ENCODE results near the gene CTRL.

CTRL gene

DNA sequence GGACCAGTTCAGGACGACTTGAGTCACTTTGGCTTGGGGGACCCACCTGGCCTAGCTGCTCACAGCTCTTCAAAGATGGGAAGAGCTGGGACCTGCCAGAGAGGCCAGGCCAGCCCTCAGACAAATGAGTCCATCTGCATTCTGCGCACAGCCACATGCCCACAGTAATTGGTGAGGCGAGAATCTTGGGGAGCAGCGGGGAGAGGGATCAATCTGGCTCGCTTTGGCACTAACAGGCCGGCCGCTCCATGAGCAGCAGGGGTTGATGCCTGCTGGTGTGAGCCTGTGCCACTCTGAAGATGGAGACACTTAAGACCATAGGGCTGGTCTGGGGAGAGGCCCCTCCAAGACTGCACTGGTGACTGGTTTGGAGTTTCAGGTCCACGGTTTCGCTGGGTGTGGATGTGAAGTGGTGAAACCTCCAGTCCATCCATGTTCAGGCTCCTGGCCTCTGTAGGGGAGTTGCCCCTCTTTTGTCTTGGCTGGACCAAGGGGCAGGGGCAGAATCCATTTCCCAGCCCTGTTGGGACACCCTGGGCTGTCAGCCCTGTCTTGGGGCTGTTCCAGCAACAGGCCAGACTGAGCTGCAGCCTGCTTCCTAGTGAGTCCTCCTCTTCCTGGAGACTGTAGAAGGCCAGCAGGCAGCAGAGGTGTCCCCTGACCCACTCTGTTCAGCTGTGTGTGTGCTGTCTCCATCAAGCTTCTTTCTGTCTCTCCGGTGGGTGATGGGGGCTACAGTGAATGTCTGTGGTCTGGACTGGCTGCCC, 7.3 kb downstream of the CTRL start:
- TF ChIP-seq, protein P1, sequence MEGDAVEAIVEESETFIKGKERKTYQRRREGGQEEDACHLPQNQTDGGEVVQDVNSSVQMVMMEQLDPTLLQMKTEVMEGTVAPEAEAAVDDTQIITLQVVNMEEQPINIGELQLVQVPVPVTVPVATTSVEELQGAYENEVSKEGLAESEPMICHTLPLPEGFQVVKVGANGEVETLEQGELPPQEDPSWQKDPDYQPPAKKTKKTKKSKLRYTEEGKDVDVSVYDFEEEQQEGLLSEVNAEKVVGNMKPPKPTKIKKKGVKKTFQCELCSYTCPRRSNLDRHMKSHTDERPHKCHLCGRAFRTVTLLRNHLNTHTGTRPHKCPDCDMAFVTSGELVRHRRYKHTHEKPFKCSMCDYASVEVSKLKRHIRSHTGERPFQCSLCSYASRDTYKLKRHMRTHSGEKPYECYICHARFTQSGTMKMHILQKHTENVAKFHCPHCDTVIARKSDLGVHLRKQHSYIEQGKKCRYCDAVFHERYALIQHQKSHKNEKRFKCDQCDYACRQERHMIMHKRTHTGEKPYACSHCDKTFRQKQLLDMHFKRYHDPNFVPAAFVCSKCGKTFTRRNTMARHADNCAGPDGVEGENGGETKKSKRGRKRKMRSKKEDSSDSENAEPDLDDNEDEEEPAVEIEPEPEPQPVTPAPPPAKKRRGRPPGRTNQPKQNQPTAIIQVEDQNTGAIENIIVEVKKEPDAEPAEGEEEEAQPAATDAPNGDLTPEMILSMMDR (conservative IDR thresholded peaks at IDR 0.05): no peak
- H3K27ac ChIP-seq: peak overlapping the region; percentile 89; the same call in 1 of the 2 replicates

DNA sequence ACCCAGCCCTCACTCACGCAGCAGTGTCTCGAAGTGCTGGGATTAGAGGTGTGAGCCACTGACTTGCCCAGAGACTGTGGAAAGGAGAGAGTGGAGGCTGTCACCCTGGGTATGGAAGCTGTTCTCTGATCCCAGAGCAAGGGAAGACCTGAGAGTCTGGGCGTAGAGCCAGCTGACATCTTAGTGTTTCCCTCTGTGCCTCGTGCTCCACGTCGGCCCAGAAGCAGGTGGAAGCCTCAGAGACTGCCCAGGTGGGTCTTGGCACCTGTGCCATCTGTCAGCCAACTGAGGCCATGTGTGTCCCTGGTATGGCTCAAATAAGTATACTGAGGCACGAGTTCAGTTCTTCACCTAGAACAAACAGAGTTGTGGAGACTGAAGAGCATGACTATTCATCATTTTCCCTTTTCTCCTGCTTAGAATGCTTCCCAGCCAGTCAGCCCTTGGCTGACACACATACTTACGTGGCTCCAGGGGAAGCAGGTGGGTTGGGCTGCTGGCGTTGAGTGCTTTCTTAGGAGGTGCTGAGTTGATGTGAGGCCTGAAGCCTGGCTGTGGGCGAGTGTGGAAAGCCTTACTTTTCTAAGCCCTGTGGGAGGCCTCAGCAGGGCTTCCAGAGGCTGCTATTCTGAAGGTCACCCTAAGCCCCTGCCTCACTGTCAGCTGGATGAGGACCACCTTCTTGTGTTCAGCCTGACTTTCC, 8.1 kb downstream of the CTRL start:
- H3K27ac ChIP-seq: peak overlapping the region; percentile 36; the same call in 1 of the 2 replicates
- TF ChIP-seq, protein P1 (conservative IDR thresholded peaks at IDR 0.05): no peak

DNA sequence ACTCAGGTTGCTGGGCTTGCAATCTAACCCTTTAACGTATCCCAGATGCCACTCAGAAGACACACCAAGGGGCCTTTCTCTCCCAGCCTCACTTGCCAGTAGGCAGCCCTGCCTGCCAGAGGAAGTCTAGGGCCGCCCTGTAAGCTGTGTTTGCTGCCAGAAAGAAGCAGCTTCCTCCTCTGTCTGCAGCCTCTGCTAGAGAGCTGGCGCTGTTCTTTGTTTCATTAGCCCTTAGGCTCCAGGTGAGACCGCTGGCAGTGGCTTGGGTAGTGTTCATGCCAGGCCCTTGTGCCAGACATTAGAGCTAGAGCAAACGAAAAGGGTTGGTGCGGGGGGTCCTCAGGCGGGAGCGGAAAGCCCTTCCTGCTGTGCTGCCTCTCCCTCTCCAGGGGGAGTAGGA, 8.9 kb downstream of the CTRL start:
- TF ChIP-seq, protein P1 (conservative IDR thresholded peaks at IDR 0.05): no peak
- H3K27ac ChIP-seq: peak overlapping the region; percentile 36

DNA sequence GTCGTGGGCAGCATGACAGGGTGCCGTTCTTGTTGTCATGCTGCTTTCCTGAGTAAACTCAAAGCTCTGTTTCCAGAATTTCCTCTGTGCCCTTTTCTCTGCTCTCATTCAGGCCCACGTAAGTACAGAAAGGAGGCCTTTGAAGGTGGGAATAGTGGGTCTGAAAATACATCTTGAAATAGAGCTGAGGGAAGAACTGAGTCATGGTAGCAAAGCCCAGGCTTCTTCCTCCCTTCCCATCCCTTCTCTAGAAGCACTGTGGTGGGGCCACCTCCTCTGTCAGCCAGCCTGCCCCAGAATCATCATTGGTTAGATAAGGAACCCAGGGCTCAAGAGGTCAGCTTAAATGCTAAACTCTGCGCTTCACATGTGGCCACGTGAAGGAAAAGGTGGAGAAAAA, 9.4 kb downstream of the CTRL start:
- peak overlapping the region; percentile 36 for H3K27ac ChIP-seq
- TF ChIP-seq, protein P1 (conservative IDR thresholded peaks at IDR 0.05): no peak

DNA sequence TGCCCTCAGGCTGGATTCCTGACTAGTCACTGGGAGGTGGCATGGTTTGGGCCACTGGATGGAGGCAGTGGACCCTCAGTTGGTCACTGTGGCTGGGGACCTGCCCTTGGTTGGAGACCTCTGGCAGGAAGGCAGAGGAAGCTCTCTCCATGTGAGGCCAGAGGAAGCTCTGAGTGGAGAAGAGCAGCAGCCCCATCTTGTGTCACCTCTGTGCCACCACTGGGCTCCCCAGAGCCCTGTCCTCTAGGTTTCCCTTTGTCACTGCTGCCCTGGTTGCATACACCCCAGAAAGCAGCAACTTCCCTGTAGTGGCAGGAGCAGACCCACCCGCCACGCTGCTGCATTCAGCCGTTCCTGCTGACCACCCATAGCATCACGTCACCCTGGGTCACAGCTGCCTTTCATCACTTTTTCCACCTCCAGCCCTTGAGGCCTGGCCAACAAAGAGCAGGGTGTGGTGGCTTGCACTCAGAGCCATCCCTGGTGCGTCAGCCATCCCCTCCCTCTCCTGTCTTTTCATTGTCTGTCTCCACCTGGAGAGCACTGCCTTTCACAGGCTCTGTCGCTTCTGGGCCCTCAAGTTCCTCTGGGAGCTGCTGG, 11.9 kb downstream of the CTRL start:
- H3K27ac ChIP-seq: no peak overlapping the region
- TF ChIP-seq, protein P1 (conservative IDR thresholded peaks at IDR 0.05): no peak

DNA sequence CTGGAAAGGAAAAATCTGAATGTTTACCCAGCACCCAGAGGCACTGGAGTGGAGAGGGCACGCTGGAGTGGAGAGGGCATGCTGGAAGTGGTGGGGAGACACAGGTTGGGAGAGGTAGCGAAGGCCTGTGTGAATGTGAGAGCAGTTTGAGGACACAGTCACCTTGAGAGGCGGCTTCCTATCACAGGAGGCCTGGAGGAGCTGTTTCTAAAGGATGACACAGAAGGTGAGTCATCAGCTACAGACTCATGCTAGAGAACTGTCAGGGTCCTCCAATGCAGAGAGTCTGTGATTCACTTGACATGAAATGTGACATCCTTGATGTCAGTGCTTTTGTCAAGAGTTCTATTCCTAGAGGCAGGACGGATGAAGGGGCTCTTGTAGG, 13.8 kb downstream of the CTRL start:
- no peak overlapping the region for H3K27ac ChIP-seq
- TF ChIP-seq, protein P1 (conservative IDR thresholded peaks at IDR 0.05): no peak

DNA sequence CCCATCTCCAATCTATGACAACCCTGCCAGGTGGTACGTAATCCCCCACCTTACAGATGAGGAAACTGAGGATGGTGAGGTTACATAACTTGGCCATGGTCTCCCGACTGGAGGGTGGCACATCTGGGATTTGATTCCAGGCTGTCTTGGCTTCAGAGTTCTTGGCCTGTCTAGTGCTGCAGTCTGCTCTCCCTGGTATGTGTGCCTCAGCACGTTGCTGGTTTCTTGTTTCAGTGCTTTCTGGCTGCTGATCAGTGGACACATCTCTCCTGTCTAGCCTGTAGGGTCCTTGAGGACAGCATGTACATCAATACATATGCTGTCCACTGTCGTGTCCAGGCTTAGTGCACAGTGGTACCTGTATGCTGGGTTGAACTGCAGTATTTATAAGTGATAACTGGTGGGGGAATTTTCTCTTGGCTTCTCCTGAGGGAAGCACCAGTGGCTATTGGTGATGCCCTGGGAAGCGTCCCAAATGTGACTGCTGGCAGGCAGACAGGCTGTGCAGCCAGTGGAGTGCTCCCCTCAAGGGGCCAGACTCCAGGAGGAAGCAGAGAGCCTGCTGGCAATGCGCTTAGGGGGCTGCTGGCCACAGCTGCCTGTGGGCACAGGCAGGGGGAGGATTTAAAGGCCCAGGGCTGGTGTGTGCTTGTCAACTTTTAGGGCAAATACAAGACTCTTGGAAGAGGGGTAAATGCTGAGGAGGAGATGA, 14.4 kb downstream of the CTRL start:
- no peak overlapping the region for H3K27ac ChIP-seq
- TF ChIP-seq, protein P1 (conservative IDR thresholded peaks at IDR 0.05): no peak
